Calu3 (cell line): ENCODE measurements around the gene NOVA2. TPM values are rescaled to one million over a fixed set of nuclear protein-coding genes. Genes with fewer than 3 reads are reported as not detected.
A peak's percentile ranks its signal among the peaks of the same experiment; 100 is the strongest.

ENCODE experiments used
- BruUV-seq: library from RNA; stranded (reverse); fragments of 400-500 nt; replicated peaks from 2 replicates; lab custom pipeline; 2021; lab: Mats Ljungman, UMichigan
- CTCF ChIA-PET: fragments of 300-600 bp; sonication (Branson Sonifier 250); formaldehyde crosslinking; loops from one replicate; lab custom pipeline; 2022; ENCODE audit warnings: antibody characterized with exemption; lab: Charles Lee
- DNase-seq: peaks from one replicate; pipeline ENCODE4 v3.0.0; 2022
- H3K27ac Mint-ChIP-seq: one replicate; pipeline ENCODE4 v1.8.0; 2022; ENCODE audit warnings: mixed read lengths; ENCODE audit not compliant: unreplicated experiment
- H3K27me3 Mint-ChIP-seq: one replicate; pipeline ENCODE4 v1.8.0; 2022; ENCODE audit warnings: mixed read lengths; ENCODE audit not compliant: unreplicated experiment
- H3K36me3 Mint-ChIP-seq: one replicate; pipeline ENCODE4 v1.8.0; 2022; ENCODE audit warnings: mild to moderate bottlenecking, moderate library complexity, mixed read lengths; ENCODE audit not compliant: insufficient read depth, unreplicated experiment
- H3K4me1 Mint-ChIP-seq: one replicate; pipeline ENCODE4 v1.8.0; 2022; ENCODE audit warnings: mild to moderate bottlenecking, low read depth, mixed read lengths; ENCODE audit not compliant: unreplicated experiment
- H3K4me3 Mint-ChIP-seq: one replicate; pipeline ENCODE4 v1.8.0; 2022; ENCODE audit warnings: mild to moderate bottlenecking, low read depth, moderate library complexity, mixed read lengths; ENCODE audit not compliant: unreplicated experiment
- H3K9me3 Mint-ChIP-seq: one replicate; pipeline ENCODE4 v1.8.0; 2022; ENCODE audit warnings: low read depth, mixed read lengths; ENCODE audit not compliant: unreplicated experiment
- CTCF ChIP-seq: fragments of 200-600 bp; IDR thresholded peaks from one replicate; pipeline ENCODE4 v1.8.0; 2022; ENCODE audit warnings: antibody characterized with exemption; ENCODE audit not compliant: unreplicated experiment
- intact Hi-C: fragments of 100-400 bp; cut with micrococcal nuclease; formaldehyde crosslinking; loops from one replicate; pipeline ENCODE4 v1.10.0; 2022; ENCODE audit not compliant: unreplicated experiment
- total RNA-seq: library from RNA; stranded (reverse); gene quantifications from 2 replicates; pipeline ENCODE4 v1.2.3, GENCODE V29; 2022

Gene NOVA2
- total RNA-seq, 1 experiment from 2014 or later, result not detected

- Mint-ChIP-seq H3K4me3 (peak overlapping the region; percentile 82), H3K27ac (peak overlapping the region; percentile 71), H3K36me3 (peaks cover 54% of the 10 kb centered on the region), H3K4me1 (peaks cover 16% of the 10 kb centered on the region), H3K9me3 (no peaks in the 10 kb centered on the region), H3K27me3 (no peaks in the 10 kb centered on the region)
- intact Hi-C loops, result no loop called here
- CTCF ChIA-PET, result interaction anchor here (0.6 to 2.2 kb wide), 6 partner anchors 16 to 418 kb away, joined by 3 to 8 read pairs (median 3); partner anchors contain the start of genes CCDC61, FOXA3, MYPOP and SNRPD2
- BruUV-seq, result no TSS peak
- peak; percentile 93 for DNase-seq
- TF ChIP-seq CTCF, result no peak
Observed at GRCh38 chr19:45886427-45887199, 87.1 kb downstream of the NOVA2 start.

DNA sequence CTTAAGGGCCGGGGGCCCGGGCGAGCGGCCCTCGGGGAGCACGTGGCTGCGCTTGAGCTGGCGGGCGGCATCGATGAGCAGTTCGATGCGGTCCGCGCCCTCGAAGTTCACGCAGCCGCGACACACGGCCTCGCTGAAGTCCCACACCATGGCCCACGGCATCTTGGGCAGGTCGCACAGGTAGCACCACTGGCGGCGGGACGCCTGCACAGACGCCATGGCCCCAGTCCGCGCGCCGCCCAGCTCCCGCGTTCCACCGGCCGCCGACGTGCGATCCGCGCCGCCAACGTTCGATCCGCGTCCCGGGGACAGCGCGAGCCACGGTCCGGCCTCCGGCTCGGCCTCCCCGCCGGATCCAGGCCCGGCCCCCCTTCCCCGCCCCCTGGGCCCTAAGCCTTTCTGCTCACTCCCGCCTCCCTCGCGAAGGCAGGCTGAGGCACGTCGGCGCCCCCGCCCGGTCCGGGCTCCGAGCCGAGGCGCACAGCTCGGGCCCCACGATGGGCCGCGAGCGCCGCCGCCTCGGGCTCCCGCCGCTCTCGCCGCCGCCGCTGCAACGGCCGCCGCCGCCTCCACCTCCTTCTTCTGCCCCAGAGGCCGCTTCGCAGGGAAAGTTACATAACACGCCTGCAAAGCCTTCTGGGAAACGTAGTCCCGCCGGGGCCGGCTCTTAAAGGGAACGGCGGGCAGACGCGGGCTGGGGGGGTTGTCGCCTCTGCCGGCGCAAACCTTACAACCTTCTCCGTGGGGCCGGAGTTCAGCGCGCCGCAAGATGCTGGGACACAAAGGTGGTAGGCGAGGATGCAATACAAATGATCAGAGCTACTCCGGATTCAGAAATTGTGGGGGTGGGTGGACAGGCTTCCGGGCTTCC lies 87.9 kb downstream of the NOVA2 start, which contains the start of gene IRF2BP1:
TSS of gene IRF2BP1 (minus strand) at position 586 of the 871 bp plus-strand sequence. CDS start at position 219, 367 bp downstream.
- peak; percentile 95 for DNase-seq
- Mint-ChIP-seq H3K27me3 (no peaks in the 10 kb centered on the region), H3K4me1 (peaks cover 24% of the 10 kb centered on the region), H3K27ac (peak within 1 kb of the TSS; percentile 71), H3K4me3 (peak within 1 kb of the TSS; percentile 82), H3K36me3 (peaks cover 54% of the 10 kb centered on the region), H3K9me3 (no peaks in the 10 kb centered on the region)
- no peak for TF ChIP-seq CTCF
- no TSS peak for BruUV-seq
- intact Hi-C loops, result no loop called here
- CTCF ChIA-PET, result interaction anchor here (0.5 to 2.2 kb wide), 9 partner anchors 17 to 1415 kb away, joined by 3 to 8 read pairs (median 3); partner anchors contain the start of genes CCDC61, FOXA3, MYPOP and SNRPD2

DNA sequence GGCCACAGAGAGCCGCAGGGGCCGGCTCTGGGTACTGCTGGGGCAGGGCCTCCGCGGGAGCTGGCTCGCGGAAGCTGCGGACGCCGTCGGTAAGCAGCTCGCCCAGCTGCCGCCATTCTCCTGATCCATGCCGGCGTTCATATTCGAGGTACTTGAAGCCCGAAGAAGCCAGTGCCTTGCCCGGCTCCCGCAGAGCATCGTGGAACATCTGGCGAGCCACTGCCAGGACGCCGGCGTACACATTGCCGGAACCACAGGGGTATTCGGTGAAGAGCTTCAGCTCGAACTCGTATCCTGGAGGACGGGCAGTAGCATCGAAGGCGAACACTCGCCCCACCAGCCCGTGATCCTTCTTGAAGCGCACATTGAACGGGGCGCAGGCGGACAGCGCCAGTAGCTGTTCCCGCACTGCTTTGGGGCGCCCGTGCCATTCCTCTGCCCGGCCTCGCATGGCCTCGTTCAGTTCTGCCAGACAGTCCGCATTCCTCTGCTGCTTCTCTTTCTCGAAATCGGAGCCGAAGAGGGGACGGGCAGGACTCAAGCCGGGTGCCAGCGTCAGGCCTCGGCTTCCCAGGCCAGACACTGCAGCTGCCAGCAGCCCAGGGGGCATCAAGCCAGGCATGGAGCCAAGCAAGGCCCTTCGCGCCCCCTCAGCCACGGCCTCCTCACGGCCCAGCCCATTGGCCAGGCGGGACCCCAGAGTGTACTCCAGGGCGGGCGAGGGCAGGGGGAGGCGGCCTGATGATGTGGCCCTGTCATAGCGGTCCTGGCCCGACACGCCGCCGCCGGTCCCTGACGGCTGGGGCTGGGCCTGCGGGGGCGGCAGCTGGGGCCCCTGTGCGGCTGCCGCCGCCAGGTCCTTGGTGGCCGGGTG lies 88.7 kb downstream of the NOVA2 start:
- intact Hi-C loops, result no loop called here
- H3K4me1 Mint-ChIP-seq, result peaks cover 30% of the 10 kb centered on the region
- H3K36me3 Mint-ChIP-seq, result peaks cover 54% of the 10 kb centered on the region
- H3K9me3 Mint-ChIP-seq, result no peaks in the 10 kb centered on the region
- TF ChIP-seq CTCF, result no peak
- H3K27ac Mint-ChIP-seq, result no peak overlapping the region
- no peaks in the 10 kb centered on the region for H3K27me3 Mint-ChIP-seq
- CTCF ChIA-PET, result interaction anchor here (0.5 to 2.2 kb wide), 5 partner anchors 21 to 1416 kb away, joined by 3 to 8 read pairs (median 3); partner anchors contain the start of genes FOXA3 and SYMPK
- H3K4me3 Mint-ChIP-seq, result peak overlapping the region; percentile 82
- BruUV-seq, result TSS peak; percentile 36
- DNase-seq, result no peak
